Hepatocyte (in vitro differentiated cells): Measurements from ENCODE around the gene SHC1. TPM values are rescaled to one million over a fixed set of nuclear protein-coding genes. Genes with fewer than 3 reads are reported as not detected.
A peak's percentile ranks its signal among the peaks of the same experiment; 100 is the strongest.

ENCODE experiments used
- DNase-seq: peaks from one replicate; pipeline ENCODE4 v3.0.0-alpha.2; 2016; ENCODE audit warnings: low spot score
- H2AFZ ChIP-seq: fragments of 200-600 bp; sonication (generic); 2 replicates; pipeline ENCODE4 v1.6.0; 2016; ENCODE audit warnings: antibody characterized with exemption, mild to moderate bottlenecking
- H3K27ac ChIP-seq: fragments of 200-600 bp; sonication (generic); 2 replicates; pipeline ENCODE4 v1.5.1; 2016; ENCODE audit warnings: mild to moderate bottlenecking
- H3K27me3 ChIP-seq: fragments of 200-600 bp; sonication (generic); 2 replicates; pipeline ENCODE4 v1.6.1; 2016
- H3K36me3 ChIP-seq: fragments of 200-600 bp; sonication (generic); replicated peaks from 2 replicates; pipeline ENCODE4 v1.5.1; 2016; ENCODE audit warnings: low read depth; ENCODE audit not compliant: insufficient read depth
- H3K4me1 ChIP-seq: fragments of 200-600 bp; sonication (generic); 2 replicates; pipeline ENCODE4 v1.5.1; 2016; ENCODE audit warnings: mild to moderate bottlenecking, moderate library complexity; ENCODE audit not compliant: insufficient read depth
- H3K4me2 ChIP-seq: fragments of 200-600 bp; sonication (generic); 2 replicates; pipeline ENCODE4 v1.6.0; 2016
- H3K4me3 ChIP-seq: fragments of 200-600 bp; sonication (generic); 2 replicates; pipeline ENCODE4 v1.5.1; 2016; ENCODE audit warnings: mild to moderate bottlenecking
- H3K79me2 ChIP-seq: fragments of 200-600 bp; sonication (generic); 2 replicates; pipeline ENCODE4 v1.6.0; 2017; ENCODE audit warnings: mild to moderate bottlenecking
- H3K9me2 ChIP-seq: fragments of 200-600 bp; sonication (generic); replicated peaks from 2 replicates; pipeline ENCODE4 v1.6.0; 2017; ENCODE audit warnings: mild to moderate bottlenecking; ENCODE audit not compliant: insufficient read depth
- H3K9me3 ChIP-seq: fragments of 200-600 bp; sonication (generic); 2 replicates; pipeline ENCODE4 v1.5.1; 2016; ENCODE audit warnings: low read depth, mild to moderate bottlenecking
- H4K20me1 ChIP-seq: fragments of 200-600 bp; sonication (generic); 2 replicates; pipeline ENCODE4 v1.6.0; 2016; ENCODE audit warnings: mild to moderate bottlenecking; ENCODE audit not compliant: insufficient read depth, poor library complexity, severe bottlenecking
- CTCF ChIP-seq: fragments of 200-600 bp; sonication (generic); IDR thresholded peaks from 2 replicates; pipeline ENCODE4 v1.5.1; 2016; ENCODE audit warnings: antibody characterized with exemption, mild to moderate bottlenecking; ENCODE audit not compliant: poor library complexity
- EZH2 ChIP-seq: fragments of 200-600 bp; sonication (generic); IDR thresholded peaks from 2 replicates; pipeline ENCODE4 v1.6.1; 2016; ENCODE audit warnings: antibody characterized with exemption, mild to moderate bottlenecking, borderline replicate concordance
- EZH2phosphoT487 ChIP-seq: fragments of 200-600 bp; sonication (generic); IDR thresholded peaks from one replicate; pipeline ENCODE4 v1.6.1; 2018; ENCODE audit warnings: antibody characterized with exemption, mild to moderate bottlenecking, low read depth, moderate library complexity; ENCODE audit not compliant: unreplicated experiment, severe bottlenecking
- WGBS: methylation state at CpG from one replicate; pipeline ENCODE4 v1.1.6; 2016; ENCODE audit warnings: low lambda C conversion rate; ENCODE audit errors: missing lambda C conversion rate; 5-methylcytosine and 5-hydroxymethylcytosine counted together
- polyA plus RNA-seq: library from polyadenylated mRNA; unstranded; fragments of >200 nt; fragmentation: Nextera tagmentation; extraction: Ambion mirVana; gene quantifications from 2 replicates; pipeline ENCODE4 v1.2.1, GENCODE V29; 2016
- total RNA-seq: library from RNA; depleted of rRNA; stranded (reverse); fragments of >200 nt; gene quantifications from 2 replicates; pipeline ENCODE4 v1.2.3, GENCODE V29; 2014

SHC1 gene
- total and polyA plus RNA-seq, 2 experiments from 2014 or later: 95.6 to 107 TPM

GRCh38 chr1:154956544-154956941 lies 14.0 kb downstream of the SHC1 start:
- Histone ChIP-seq H3K9me3 (no peaks in the 10 kb centered on the region), H3K4me2 (peak overlapping the region; percentile 77), H3K9me2 (no peaks in the 10 kb centered on the region), H3K79me2 (peaks cover 60% of the 10 kb centered on the region), H3K27me3 (no peaks in the 10 kb centered on the region), H3K27ac (peak overlapping the region; percentile 65), H2AFZ (no peak overlapping the region), H3K36me3 (no peaks in the 10 kb centered on the region), H4K20me1 (no peaks in the 10 kb centered on the region), H3K4me3 (peak overlapping the region; percentile 27), H3K4me1 (peaks cover 38% of the 10 kb centered on the region)
- no peak for TF ChIP-seq EZH2
- no peak for TF ChIP-seq CTCF
- TF ChIP-seq EZH2phosphoT487: no peak
- WGBS: 27% methylated on average over 6 of the region's 6 CpGs
- DNase-seq: no peak

GRCh38 chr1:154955718-154956543 lies 14.6 kb downstream of the SHC1 start, which contains the start of gene PBXIP1:
Gene PBXIP1 (minus strand): TSS chr1:154956099. CDS start chr1:154953721, 2,378 bp downstream.
- Histone ChIP-seq H3K4me1 (peaks cover 37% of the 10 kb centered on the region), H3K9me2 (no peaks in the 10 kb centered on the region), H4K20me1 (no peaks in the 10 kb centered on the region), H3K79me2 (peaks cover 56% of the 10 kb centered on the region), H3K36me3 (no peaks in the 10 kb centered on the region), H2AFZ (peak within 1 kb of the TSS; percentile 38), H3K4me3 (peak within 1 kb of the TSS; percentile 27), H3K27ac (peak within 1 kb of the TSS; percentile 74), H3K27me3 (no peaks in the 10 kb centered on the region), H3K9me3 (no peaks in the 10 kb centered on the region), H3K4me2 (peak within 1 kb of the TSS; percentile 77)
- TF ChIP-seq EZH2 (no peak), CTCF (peak; percentile 49), EZH2phosphoT487 (no peak)
- 2% methylated on average over 18 of the region's 18 CpGs for WGBS
- peak; percentile 92 for DNase-seq

GRCh38 chr1:154955039-154955717 lies 15.4 kb downstream of the SHC1 start:
- Histone ChIP-seq H4K20me1 (no peaks in the 10 kb centered on the region), H3K36me3 (no peaks in the 10 kb centered on the region), H3K4me3 (peak overlapping the region; percentile 12), H3K4me1 (peaks cover 30% of the 10 kb centered on the region), H3K79me2 (peaks cover 49% of the 10 kb centered on the region), H3K4me2 (peak overlapping the region; percentile 77), H3K9me3 (no peaks in the 10 kb centered on the region), H3K27me3 (no peaks in the 10 kb centered on the region), H3K27ac (peak overlapping the region; percentile 74), H2AFZ (peak overlapping the region; percentile 38), H3K9me2 (no peaks in the 10 kb centered on the region)
- 27% methylated on average over 4 of the region's 4 CpGs for WGBS
- TF ChIP-seq EZH2 (no peak), EZH2phosphoT487 (no peak), CTCF (no peak)
- DNase-seq: peak; percentile 83
